Prostate gland (tissue), 2 donors: ENCODE data around the gene GPR142.

Source experiments
- CTCF ChIP-seq, 4 experiments: fragments of 200-600 bp in 2 of 4; fragments of 450-650 bp in 2 of 4; sonication (generic) in 2 of 4; IDR thresholded peaks; 1 replicate in 3 of 4; 2 replicates in 1 of 4; pipeline ENCODE4 v1.5.1; 2016 to 2019; ENCODE audit warnings: antibody characterized with exemption in 4 of 4, mild to moderate bottlenecking in 2 of 4, moderate library complexity in 2 of 4
- POLR2AphosphoS5 ChIP-seq: sonication (generic); formaldehyde crosslinking; IDR thresholded peaks from one replicate; pipeline ENCODE4 v1.6.1; 2017; ENCODE audit warnings: antibody characterized with exemption

- TF ChIP-seq CTCF (IDR thresholded peaks at IDR 0.05), result no peak
- no peak for TF ChIP-seq POLR2AphosphoS5
These were observed 35.2 kb upstream of the GPR142 start for GRCh38 chr17:74332017-74332650.
